ENCODE results near the gene S100A6. TPM values are rescaled to one million over a fixed set of nuclear protein-coding genes. Genes with fewer than 3 reads are reported as not detected.

The S100A6 gene
- total and polyA plus RNA-seq, 12 donors, result 237 to 2,261 (median 309) TPM

- no peak overlapping the region for H3K4me3 ChIP-seq
- no peaks in the 10 kb centered on the region for H3K9me3 ChIP-seq
- H3K4me1 ChIP-seq, result peaks cover 32 to 86% (median 54%) of the 10 kb centered on the region in 9 donors
- H3K27me3 ChIP-seq, result no peaks in the 10 kb centered on the region
- intact Hi-C loops (cut with DNase I), result no loop called here
- ATAC-seq (no peak), DNase-seq (no peak)
- H3K27ac ChIP-seq, result peak overlapping the region in 8 of 10 donors; percentile 35 to 83 (median 64)
- no peak for TF ChIP-seq CTCF (IDR thresholded peaks at IDR 0.05)
- H3K36me3 ChIP-seq, result no peaks in the 10 kb centered on the region
- 65 to 70% methylated on average over 6 of the region's 6 CpGs for WGBS, 2 donors
These were observed 14.1 kb upstream of the S100A6 start for GRCh38 chr1:153549741-153550397.

DNA sequence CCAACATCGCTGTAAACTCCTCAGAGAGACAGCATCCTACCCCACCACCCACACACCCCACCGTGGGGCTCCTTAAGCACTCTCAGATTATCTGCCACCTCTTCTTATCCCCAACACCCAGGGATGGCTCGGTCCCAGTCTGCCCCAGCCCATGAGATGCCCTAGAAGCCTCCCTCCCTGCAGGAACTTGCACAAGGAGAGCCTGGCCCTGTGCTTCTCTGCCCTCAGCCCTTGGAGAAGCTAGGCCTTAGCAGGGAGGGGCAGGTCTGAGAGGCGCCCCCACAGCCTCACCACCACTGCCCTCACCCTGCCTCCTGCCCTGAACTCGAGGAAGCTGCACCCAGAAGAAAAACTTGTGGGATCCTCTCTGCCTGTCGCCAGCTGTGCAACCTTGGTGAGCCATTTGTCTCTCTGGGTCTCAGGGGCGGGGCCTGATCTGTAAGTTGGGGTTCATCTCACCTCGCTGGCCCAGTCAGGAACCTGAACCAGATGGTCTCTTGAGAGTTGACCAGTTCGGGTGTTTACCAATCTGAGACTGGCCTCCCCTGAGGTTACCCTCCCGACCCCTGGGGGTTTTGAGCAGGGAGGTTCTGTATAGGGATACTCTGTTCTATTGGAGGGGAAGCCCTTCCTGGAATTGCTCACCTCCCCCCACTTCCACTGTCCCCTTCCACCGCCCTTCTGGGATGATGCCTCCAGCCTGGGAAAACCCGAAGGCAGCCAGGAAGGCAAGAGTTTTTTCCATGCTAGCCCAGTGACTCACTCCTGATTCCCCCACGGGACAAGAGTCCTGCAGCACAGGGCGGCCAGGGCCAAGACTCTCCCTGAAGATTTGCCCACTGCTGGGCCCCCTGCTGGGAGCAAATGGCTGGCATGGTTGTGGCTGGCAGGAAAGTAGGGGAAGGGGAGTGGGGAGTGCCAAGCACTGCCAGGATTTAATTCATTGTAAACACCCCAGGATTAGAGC lies 13.2 kb upstream of the S100A6 start, which contains the start of gene S100A3:
S100A3 (minus strand) TSS at position 537 of the 967 bp plus-strand sequence. CDS start 773 bp downstream, outside the sequence.
- intact Hi-C loops (cut with DNase I), result no loop called here
- no peaks in the 10 kb centered on the region for H3K27me3 ChIP-seq
- peaks cover 0 to 4% (median 0%) of the 10 kb centered on the region in 9 donors for H3K36me3 ChIP-seq
- 61 to 67% methylated on average over 14 of the region's 14 CpGs for WGBS, 2 donors
- no peaks in the 10 kb centered on the region for H3K9me3 ChIP-seq
- peak in 7 of 9 donors; percentile 6 to 34 (median 22) for TF ChIP-seq CTCF (IDR thresholded peaks at IDR 0.05)
- H3K4me3 ChIP-seq, result no peak within 1 kb of the TSS
- H3K4me1 ChIP-seq, result peaks cover 30 to 86% (median 58%) of the 10 kb centered on the region in 9 donors
- H3K27ac ChIP-seq, result peak within 1 kb of the TSS; percentile 35 to 83 (median 64)
- DNase-seq (peak; percentile 62 to 83), ATAC-seq (peak; percentile 34 to 80 (median 58))

DNA sequence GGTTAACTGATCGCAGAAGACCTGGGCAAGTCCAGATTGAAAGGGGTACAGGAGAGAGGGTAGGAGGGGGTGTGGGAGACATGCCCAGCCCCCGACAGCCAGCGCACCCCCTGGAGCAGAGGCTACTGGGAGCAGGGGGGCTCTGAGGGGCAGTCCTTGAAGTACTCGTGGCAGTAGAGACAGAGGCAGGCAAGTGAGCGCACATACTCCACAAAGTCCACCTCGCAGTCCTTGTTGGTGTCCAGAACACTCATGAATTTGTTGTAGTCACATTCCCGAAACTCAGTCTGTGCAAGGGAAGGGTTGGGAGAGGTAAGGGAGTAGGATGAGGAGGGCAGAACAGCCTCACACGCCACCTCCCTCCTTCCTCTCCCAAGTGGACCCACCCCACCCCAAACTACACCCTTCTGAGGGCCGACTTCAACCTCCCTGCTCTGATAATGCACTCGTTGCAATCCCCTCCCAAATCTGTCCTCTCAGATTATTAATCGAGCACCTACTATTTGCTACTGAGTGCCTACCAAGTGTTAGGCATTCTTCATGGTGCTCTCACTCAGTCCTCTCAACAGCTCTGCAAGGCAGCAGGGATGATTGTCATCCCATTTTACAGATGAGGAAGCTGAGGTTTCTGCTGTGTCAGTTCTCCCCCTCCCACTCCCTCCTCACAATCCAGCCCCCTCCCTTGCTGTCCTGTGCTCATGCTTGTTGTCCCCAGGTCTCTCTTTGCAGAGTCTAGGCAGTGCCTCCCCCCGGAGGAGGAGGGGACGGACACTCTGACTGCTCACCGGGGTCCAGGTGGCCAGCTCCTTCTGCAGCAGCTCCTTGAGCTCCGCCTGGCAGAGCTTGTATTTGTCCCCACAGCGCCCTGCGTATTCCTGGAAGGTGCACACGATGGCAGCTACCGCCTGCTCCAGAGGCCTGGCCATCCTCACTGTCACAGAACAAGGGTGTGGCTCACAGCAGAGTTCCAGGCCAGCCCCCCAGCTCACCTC lies 12.1 kb upstream of the S100A6 start:
- no peaks in the 10 kb centered on the region for H3K9me3 ChIP-seq
- no peaks in the 10 kb centered on the region for H3K27me3 ChIP-seq
- ATAC-seq (no peak), DNase-seq (no peak)
- peak overlapping the region in 3 of 10 donors; percentile 67 to 91 (median 73) for H3K27ac ChIP-seq
- peaks cover 0 to 12% (median 0%) of the 10 kb centered on the region in 9 donors for H3K36me3 ChIP-seq
- WGBS, 2 donors, result 88% methylated on average over 19 of the region's 19 CpGs
- peaks cover 29 to 88% (median 50%) of the 10 kb centered on the region in 9 donors for H3K4me1 ChIP-seq
- no peak for TF ChIP-seq CTCF (IDR thresholded peaks at IDR 0.05)
- H3K4me3 ChIP-seq, result no peak overlapping the region
- intact Hi-C loops (cut with DNase I), result no loop called here

Data from heart right ventricle (tissue), 16 donors.